ENCODE results near the gene NINJ2.

NINJ2 gene

DNA sequence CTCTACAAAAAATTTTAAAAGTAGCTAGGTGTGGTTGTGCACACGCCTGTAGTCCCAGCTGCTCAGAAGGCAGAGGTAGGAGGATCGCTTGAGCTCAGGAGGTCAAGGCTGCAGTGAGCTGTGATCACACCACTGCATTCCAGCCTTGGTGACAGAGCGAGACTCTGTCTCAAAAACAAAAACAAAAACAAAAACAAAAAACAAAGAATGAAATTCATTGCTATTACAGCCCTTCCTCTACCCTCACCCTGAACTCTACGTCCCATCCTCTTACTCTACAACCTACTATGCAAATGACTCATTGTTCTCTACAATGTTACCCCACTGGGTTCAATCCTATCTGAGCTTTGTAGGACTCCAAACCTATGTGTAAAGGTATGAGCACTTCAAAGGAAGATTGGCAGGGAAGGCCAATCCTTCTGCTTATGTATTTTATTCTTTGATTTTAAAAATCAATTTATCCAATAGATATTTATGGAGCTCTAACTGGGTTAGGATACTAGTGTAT lies 39.3 kb downstream of the NINJ2 start:
- no peak overlapping the region for H2AFZ ChIP-seq (ENCODE audit: low read depth, low read length)
- DNase-seq (no peak), ATAC-seq (ENCODE audit: insufficient read depth, low read depth) (no peak)
- no peaks in the 10 kb centered on the region for H3K79me2 ChIP-seq (ENCODE audit: insufficient read depth, low read length)
- H3K9me3 ChIP-seq (ENCODE audit: insufficient read depth, low read length, severe bottlenecking) = no peaks in the 10 kb centered on the region
- no peak overlapping the region for H3K4me3 ChIP-seq (ENCODE audit: low read depth in 1 of 2, low read length in 2 of 2)
- no peak overlapping the region for H3K9ac ChIP-seq (ENCODE audit: low read depth, low read length)
- H3K36me3 ChIP-seq (ENCODE audit: insufficient read depth, low read length) = no peaks in the 10 kb centered on the region
- no peaks in the 10 kb centered on the region for H4K20me1 ChIP-seq (ENCODE audit: insufficient read depth, low read length)
- H3K4me2 ChIP-seq (ENCODE audit: insufficient read depth, low read length) = no peak overlapping the region
- TF ChIP-seq, protein P1, sequence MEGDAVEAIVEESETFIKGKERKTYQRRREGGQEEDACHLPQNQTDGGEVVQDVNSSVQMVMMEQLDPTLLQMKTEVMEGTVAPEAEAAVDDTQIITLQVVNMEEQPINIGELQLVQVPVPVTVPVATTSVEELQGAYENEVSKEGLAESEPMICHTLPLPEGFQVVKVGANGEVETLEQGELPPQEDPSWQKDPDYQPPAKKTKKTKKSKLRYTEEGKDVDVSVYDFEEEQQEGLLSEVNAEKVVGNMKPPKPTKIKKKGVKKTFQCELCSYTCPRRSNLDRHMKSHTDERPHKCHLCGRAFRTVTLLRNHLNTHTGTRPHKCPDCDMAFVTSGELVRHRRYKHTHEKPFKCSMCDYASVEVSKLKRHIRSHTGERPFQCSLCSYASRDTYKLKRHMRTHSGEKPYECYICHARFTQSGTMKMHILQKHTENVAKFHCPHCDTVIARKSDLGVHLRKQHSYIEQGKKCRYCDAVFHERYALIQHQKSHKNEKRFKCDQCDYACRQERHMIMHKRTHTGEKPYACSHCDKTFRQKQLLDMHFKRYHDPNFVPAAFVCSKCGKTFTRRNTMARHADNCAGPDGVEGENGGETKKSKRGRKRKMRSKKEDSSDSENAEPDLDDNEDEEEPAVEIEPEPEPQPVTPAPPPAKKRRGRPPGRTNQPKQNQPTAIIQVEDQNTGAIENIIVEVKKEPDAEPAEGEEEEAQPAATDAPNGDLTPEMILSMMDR (IDR thresholded peaks at IDR 0.05; ENCODE audit: borderline replicate concordance, extremely low read depth, low read length, poor library complexity, severe bottlenecking) = no peak
- TF ChIP-seq EZH2 (IDR thresholded peaks at IDR 0.05; ENCODE audit: borderline replicate concordance, low read depth, low read length, severe bottlenecking) = no peak
- no peak overlapping the region for H3K27ac ChIP-seq (ENCODE audit: low read length)
- peaks cover 5% of the 10 kb centered on the region for H3K4me1 ChIP-seq (ENCODE audit: insufficient read depth, low read length)
- H3K27me3 ChIP-seq (ENCODE audit: insufficient read depth, low read length, poor library complexity) = no peaks in the 10 kb centered on the region

DNA sequence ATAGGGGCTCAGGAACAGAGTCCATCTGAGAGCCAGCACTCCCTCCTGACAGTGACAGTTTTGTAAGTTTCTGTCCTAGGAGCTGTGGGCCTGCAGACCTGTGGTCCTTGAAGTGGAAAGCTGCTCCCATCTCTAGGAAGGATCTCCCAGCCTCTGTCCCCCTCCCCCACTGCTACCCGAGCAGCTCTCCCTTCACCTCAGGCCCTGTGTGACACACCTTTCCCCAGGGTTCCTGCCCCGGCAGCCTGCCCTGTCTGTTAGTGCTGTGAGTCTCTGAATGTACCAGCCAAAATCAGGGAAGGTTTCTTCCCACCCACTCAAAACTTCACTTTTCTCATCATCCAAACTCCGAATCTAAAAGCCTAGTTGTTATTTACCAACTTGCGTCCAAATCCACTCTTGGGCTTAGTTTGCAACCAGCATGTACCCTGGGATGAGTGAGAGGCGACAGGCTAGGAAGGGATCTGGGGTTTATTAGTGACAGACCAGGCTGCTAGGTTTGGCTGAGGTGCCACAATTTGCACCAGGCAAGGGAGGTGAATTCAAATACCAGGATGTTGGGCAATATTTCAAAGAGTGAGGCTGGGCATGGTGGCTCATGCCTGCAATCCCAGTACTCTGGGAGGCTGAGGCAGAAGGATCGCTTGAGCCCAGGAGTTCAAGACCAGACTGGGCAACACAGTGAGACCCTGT lies 39.9 kb downstream of the NINJ2 start:
- Histone ChIP-seq H3K36me3 (ENCODE audit: insufficient read depth, low read length) (no peaks in the 10 kb centered on the region), H3K4me2 (ENCODE audit: insufficient read depth, low read length) (no peak overlapping the region), H3K4me3 (ENCODE audit: low read depth in 1 of 2, low read length in 2 of 2) (no peak overlapping the region), H4K20me1 (ENCODE audit: insufficient read depth, low read length) (no peaks in the 10 kb centered on the region), H3K27me3 (ENCODE audit: insufficient read depth, low read length, poor library complexity) (no peaks in the 10 kb centered on the region), H3K27ac (ENCODE audit: low read length) (no peak overlapping the region), H3K9me3 (ENCODE audit: insufficient read depth, low read length, severe bottlenecking) (no peaks in the 10 kb centered on the region), H2AFZ (ENCODE audit: low read depth, low read length) (0 out of 2 replicates have a peak overlapping the region, but pooled peaks have one; percentile 1), H3K79me2 (ENCODE audit: insufficient read depth, low read length) (no peaks in the 10 kb centered on the region), H3K9ac (ENCODE audit: low read depth, low read length) (no peak overlapping the region), H3K4me1 (ENCODE audit: insufficient read depth, low read length) (peaks cover 5% of the 10 kb centered on the region)
- DNase-seq = no peak
- no peak for TF ChIP-seq EZH2 (IDR thresholded peaks at IDR 0.05; ENCODE audit: borderline replicate concordance, low read depth, low read length, severe bottlenecking)
- TF ChIP-seq, protein P1 (IDR thresholded peaks at IDR 0.05; ENCODE audit: borderline replicate concordance, extremely low read depth, low read length, poor library complexity, severe bottlenecking) = no peak
- no peak for ATAC-seq (ENCODE audit: insufficient read depth, low read depth)

DNA sequence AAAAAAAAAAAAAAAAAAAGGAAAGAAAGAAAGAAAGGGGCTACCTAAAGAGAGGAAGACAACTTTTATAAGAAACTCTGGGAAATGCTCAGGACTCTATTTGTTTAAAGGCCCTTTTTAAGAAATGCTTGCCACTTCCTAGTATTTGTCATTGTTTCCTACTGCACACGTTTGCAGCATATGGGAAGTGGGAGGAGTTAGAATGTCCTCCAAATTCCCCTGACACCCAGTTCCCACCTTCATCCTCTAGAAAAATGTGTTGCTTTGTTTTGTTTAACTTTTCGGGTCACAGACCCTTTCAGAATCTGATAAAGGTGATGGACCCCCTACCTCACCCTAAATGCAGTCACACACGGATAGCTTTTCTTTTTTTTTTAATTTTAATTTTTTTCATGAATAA lies 40.8 kb downstream of the NINJ2 start:
- Histone ChIP-seq H3K36me3 (ENCODE audit: insufficient read depth, low read length) (no peaks in the 10 kb centered on the region), H3K9ac (ENCODE audit: low read depth, low read length) (no peak overlapping the region), H3K4me1 (ENCODE audit: insufficient read depth, low read length) (peaks cover 5% of the 10 kb centered on the region), H2AFZ (ENCODE audit: low read depth, low read length) (no peak overlapping the region; the same call in 1 of the 2 replicates), H4K20me1 (ENCODE audit: insufficient read depth, low read length) (no peaks in the 10 kb centered on the region), H3K9me3 (ENCODE audit: insufficient read depth, low read length, severe bottlenecking) (no peaks in the 10 kb centered on the region), H3K79me2 (ENCODE audit: insufficient read depth, low read length) (no peaks in the 10 kb centered on the region), H3K27ac (ENCODE audit: low read length) (no peak overlapping the region), H3K4me2 (ENCODE audit: insufficient read depth, low read length) (no peak overlapping the region), H3K4me3 (ENCODE audit: low read depth in 1 of 2, low read length in 2 of 2) (no peak overlapping the region), H3K27me3 (ENCODE audit: insufficient read depth, low read length, poor library complexity) (no peaks in the 10 kb centered on the region)
- DNase-seq (no peak), ATAC-seq (ENCODE audit: insufficient read depth, low read depth) (0 out of 3 replicates have a peak, but pooled peaks have one; percentile 35)
- TF ChIP-seq EZH2 (IDR thresholded peaks at IDR 0.05; ENCODE audit: borderline replicate concordance, low read depth, low read length, severe bottlenecking) = no peak
- TF ChIP-seq, protein P1 (IDR thresholded peaks at IDR 0.05; ENCODE audit: borderline replicate concordance, extremely low read depth, low read length, poor library complexity, severe bottlenecking) = no peak

Measured in DND-41 (cell line).